ENCODE data around the gene NHSL2. TPM values are rescaled to one million over a fixed set of nuclear protein-coding genes. Genes with fewer than 3 reads are reported as not detected.

Gene NHSL2
- polyA plus RNA-seq, 1 of the 3 experiments (the other 2 are of a cell fraction): 0.61 TPM

DNA sequence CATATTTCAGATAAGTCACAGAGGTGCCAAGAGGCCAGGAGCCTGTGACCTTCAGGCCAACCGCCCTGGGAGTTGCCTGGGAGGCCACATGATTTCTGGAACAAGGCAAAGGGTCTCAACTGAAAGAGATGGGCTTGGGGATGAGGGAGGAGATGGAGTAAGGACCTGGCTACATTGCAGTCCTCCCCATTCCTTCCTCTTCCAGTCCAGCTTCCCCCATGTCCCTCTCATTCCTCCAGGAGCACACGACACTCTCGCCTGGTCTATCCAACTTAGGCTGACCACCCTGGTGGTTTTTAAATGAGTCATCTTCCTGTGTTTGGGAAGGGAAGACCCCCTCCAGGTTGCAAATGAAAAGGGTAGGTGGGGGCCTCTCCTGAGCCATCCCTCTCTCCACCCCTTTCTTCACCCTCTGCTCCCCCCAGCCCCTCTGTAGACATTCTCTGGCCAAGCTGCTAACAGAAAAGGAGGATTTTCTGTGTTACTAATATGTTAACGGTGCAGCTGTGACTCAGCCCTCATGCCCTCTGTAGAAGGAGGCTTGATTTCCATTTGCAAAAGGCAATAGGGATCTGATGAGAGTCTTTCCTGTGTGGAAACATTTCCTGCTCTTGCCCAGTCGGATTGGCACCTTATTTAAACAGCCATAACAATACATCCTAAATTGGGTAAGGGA, 141.9 kb downstream of the NHSL2 start:
- no peak for TF ChIP-seq RAD21 (IDR thresholded peaks at IDR 0.05; ENCODE audit: low read length)
- peak; percentile 16; the same call in 1 of the 2 replicates for TF ChIP-seq FOSL2 (IDR thresholded peaks at IDR 0.05; ENCODE audit: borderline replicate concordance, low read depth)
- WGBS (ENCODE audit: low lambda C conversion rate): 57% methylated on average over 4 of the region's 5 CpGs
- DNase-seq: no peak
- Histone ChIP-seq H3F3A (replicated peaks; ENCODE audit: insufficient read depth) (no peaks in the 10 kb centered on the region), H3K79me2 (ENCODE audit: insufficient read depth) (no peaks in the 10 kb centered on the region), H3K36me3 (replicated peaks in 1 of 2; ENCODE audit: control insufficient read depth in 1 of 2, insufficient read depth in 2 of 2, low read length in 1 of 2) (no peaks in the 10 kb centered on the region), H3K4me1 (ENCODE audit: control insufficient read depth in 1 of 2, insufficient read depth in 2 of 2, low read depth in 1 of 2, low read length in 1 of 2) (peaks cover 0 to 22% of the 10 kb centered on the region in 2 experiments; a peak in 2 of 4 replicates), H3K4me2 (no peak overlapping the region), H4K20me1 (ENCODE audit: insufficient read depth) (no peaks in the 10 kb centered on the region), H3K9ac (no peak overlapping the region), H2AFZ (ENCODE audit: low read depth) (no peak overlapping the region), H3K9me2 (no peaks in the 10 kb centered on the region), H3K27ac (ENCODE audit: low read depth in 2 of 2, low read length in 1 of 2) (no peak overlapping the region), H3K4me3 (ENCODE audit: low read depth in 2 of 2, low read length in 1 of 2) (no peak overlapping the region), H3K9me3 (no peaks in the 10 kb centered on the region), H3K27me3 (ENCODE audit: insufficient read depth) (no peaks in the 10 kb centered on the region; the same call in 1 of the 2 replicates)
- ChIA-PET CTCF (no interaction called here), POLR2A (no interaction called here)

- Histone ChIP-seq H3K27me3 (ENCODE audit: insufficient read depth) (no peaks in the 10 kb centered on the region; the same call in 1 of the 2 replicates), H3K4me3 (ENCODE audit: low read depth in 2 of 2, low read length in 1 of 2) (no peak overlapping the region), H3K79me2 (ENCODE audit: insufficient read depth) (no peaks in the 10 kb centered on the region), H3F3A (replicated peaks; ENCODE audit: insufficient read depth) (no peaks in the 10 kb centered on the region), H3K36me3 (replicated peaks in 1 of 2; ENCODE audit: control insufficient read depth in 1 of 2, insufficient read depth in 2 of 2, low read length in 1 of 2) (no peaks in the 10 kb centered on the region), H3K4me1 (ENCODE audit: control insufficient read depth in 1 of 2, insufficient read depth in 2 of 2, low read depth in 1 of 2, low read length in 1 of 2) (peaks cover 0 to 15% of the 10 kb centered on the region in 2 experiments; a peak in 2 of 4 replicates), H3K27ac (ENCODE audit: low read depth in 2 of 2, low read length in 1 of 2) (no peak overlapping the region), H3K9me2 (no peaks in the 10 kb centered on the region), H3K4me2 (no peak overlapping the region), H4K20me1 (ENCODE audit: insufficient read depth) (no peaks in the 10 kb centered on the region), H3K9ac (no peak overlapping the region), H2AFZ (ENCODE audit: low read depth) (no peak overlapping the region), H3K9me3 (no peaks in the 10 kb centered on the region)
- whole genome bisulfite sequencing (ENCODE audit: low lambda C conversion rate): 72% methylated on average over 5 of the region's 5 CpGs
- CTCF ChIA-PET: interaction anchor here (1.2 to 1.3 kb wide), 2 partner anchors 67 to 74 kb away, joined by 3 to 5 read pairs; no protein-coding TSS in a partner anchor
- no peak for DNase-seq
- POLR2A ChIA-PET: no interaction called here
- TF ChIP-seq, protein P1, sequence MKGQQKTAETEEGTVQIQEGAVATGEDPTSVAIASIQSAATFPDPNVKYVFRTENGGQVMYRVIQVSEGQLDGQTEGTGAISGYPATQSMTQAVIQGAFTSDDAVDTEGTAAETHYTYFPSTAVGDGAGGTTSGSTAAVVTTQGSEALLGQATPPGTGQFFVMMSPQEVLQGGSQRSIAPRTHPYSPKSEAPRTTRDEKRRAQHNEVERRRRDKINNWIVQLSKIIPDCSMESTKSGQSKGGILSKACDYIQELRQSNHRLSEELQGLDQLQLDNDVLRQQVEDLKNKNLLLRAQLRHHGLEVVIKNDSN (IDR thresholded peaks at IDR 0.05; ENCODE audit: borderline replicate concordance, low read depth): no peak
- TF ChIP-seq NRF1 (IDR thresholded peaks at IDR 0.05; ENCODE audit: low read depth, low read length): no peak
- TF ChIP-seq MEF2A (IDR thresholded peaks at IDR 0.05; ENCODE audit: borderline replicate concordance, low read depth): no peak
- no peak for TF ChIP-seq EZH2phosphoT487 (IDR thresholded peaks at IDR 0.05; ENCODE audit: borderline replicate concordance, low read depth)
- TF ChIP-seq, protein P2, sequence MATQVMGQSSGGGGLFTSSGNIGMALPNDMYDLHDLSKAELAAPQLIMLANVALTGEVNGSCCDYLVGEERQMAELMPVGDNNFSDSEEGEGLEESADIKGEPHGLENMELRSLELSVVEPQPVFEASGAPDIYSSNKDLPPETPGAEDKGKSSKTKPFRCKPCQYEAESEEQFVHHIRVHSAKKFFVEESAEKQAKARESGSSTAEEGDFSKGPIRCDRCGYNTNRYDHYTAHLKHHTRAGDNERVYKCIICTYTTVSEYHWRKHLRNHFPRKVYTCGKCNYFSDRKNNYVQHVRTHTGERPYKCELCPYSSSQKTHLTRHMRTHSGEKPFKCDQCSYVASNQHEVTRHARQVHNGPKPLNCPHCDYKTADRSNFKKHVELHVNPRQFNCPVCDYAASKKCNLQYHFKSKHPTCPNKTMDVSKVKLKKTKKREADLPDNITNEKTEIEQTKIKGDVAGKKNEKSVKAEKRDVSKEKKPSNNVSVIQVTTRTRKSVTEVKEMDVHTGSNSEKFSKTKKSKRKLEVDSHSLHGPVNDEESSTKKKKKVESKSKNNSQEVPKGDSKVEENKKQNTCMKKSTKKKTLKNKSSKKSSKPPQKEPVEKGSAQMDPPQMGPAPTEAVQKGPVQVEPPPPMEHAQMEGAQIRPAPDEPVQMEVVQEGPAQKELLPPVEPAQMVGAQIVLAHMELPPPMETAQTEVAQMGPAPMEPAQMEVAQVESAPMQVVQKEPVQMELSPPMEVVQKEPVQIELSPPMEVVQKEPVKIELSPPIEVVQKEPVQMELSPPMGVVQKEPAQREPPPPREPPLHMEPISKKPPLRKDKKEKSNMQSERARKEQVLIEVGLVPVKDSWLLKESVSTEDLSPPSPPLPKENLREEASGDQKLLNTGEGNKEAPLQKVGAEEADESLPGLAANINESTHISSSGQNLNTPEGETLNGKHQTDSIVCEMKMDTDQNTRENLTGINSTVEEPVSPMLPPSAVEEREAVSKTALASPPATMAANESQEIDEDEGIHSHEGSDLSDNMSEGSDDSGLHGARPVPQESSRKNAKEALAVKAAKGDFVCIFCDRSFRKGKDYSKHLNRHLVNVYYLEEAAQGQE (IDR thresholded peaks at IDR 0.05; ENCODE audit: low read depth, low read length): no peak
- TF ChIP-seq YY1 (IDR thresholded peaks at IDR 0.05; ENCODE audit: low read depth): no peak
- no peak for TF ChIP-seq CHD2 (IDR thresholded peaks at IDR 0.05; ENCODE audit: low read length, partially characterized antibody)
- no peak for TF ChIP-seq FOXM1 (IDR thresholded peaks at IDR 0.05; ENCODE audit: low read depth)
- TF ChIP-seq RCOR1 (IDR thresholded peaks at IDR 0.05; ENCODE audit: low read length): no peak
- TF ChIP-seq TCF12 (IDR thresholded peaks at IDR 0.05): no peak
- TF ChIP-seq FOXJ3 (CRISPR knock-in tag; IDR thresholded peaks at IDR 0.05): no peak
- TF ChIP-seq, protein P3, sequence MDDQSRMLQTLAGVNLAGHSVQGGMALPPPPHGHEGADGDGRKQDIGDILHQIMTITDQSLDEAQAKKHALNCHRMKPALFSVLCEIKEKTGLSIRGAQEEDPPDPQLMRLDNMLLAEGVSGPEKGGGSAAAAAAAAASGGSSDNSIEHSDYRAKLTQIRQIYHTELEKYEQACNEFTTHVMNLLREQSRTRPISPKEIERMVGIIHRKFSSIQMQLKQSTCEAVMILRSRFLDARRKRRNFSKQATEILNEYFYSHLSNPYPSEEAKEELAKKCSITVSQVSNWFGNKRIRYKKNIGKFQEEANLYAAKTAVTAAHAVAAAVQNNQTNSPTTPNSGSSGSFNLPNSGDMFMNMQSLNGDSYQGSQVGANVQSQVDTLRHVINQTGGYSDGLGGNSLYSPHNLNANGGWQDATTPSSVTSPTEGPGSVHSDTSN (IDR thresholded peaks at IDR 0.05): no peak
- TF ChIP-seq, protein P4, sequence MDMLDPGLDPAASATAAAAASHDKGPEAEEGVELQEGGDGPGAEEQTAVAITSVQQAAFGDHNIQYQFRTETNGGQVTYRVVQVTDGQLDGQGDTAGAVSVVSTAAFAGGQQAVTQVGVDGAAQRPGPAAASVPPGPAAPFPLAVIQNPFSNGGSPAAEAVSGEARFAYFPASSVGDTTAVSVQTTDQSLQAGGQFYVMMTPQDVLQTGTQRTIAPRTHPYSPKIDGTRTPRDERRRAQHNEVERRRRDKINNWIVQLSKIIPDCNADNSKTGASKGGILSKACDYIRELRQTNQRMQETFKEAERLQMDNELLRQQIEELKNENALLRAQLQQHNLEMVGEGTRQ (IDR thresholded peaks at IDR 0.05; ENCODE audit: borderline replicate concordance, low read depth, low read length): no peak
- TF ChIP-seq GATA2 (CRISPR knock-in tag; IDR thresholded peaks at IDR 0.05): no peak
- TF ChIP-seq ZBTB33 (IDR thresholded peaks at IDR 0.05; ENCODE audit: borderline replicate concordance, low read depth): no peak
- TF ChIP-seq TAF1 (IDR thresholded peaks at IDR 0.05; ENCODE audit: borderline replicate concordance, low read depth, low read length): no peak
- no peak for TF ChIP-seq EP300 (IDR thresholded peaks at IDR 0.05; ENCODE audit: borderline replicate concordance in 1 of 2, low read depth in 1 of 2, low read length in 1 of 2)
These were observed 142.9 kb downstream of the NHSL2 start for GRCh38 chrX:72053508-72053907.
